Hepatocyte (in vitro differentiated cells): Measurements from ENCODE around the gene RORC.

Source experiments
- EZH2 ChIP-seq: fragments of 200-600 bp; sonication (generic); IDR thresholded peaks from 2 replicates; pipeline ENCODE4 v1.6.1; 2016; ENCODE audit warnings: antibody characterized with exemption, mild to moderate bottlenecking, borderline replicate concordance
- EZH2phosphoT487 ChIP-seq: fragments of 200-600 bp; sonication (generic); IDR thresholded peaks from one replicate; pipeline ENCODE4 v1.6.1; 2018; ENCODE audit warnings: antibody characterized with exemption, mild to moderate bottlenecking, low read depth, moderate library complexity; ENCODE audit not compliant: unreplicated experiment, severe bottlenecking
- TF ChIP-seq, protein P1 (sequence below): fragments of 200-600 bp; sonication (generic); IDR thresholded peaks from 2 replicates; pipeline ENCODE4 v1.5.1; 2016; ENCODE audit warnings: antibody characterized with exemption, mild to moderate bottlenecking; ENCODE audit not compliant: poor library complexity

DNA sequence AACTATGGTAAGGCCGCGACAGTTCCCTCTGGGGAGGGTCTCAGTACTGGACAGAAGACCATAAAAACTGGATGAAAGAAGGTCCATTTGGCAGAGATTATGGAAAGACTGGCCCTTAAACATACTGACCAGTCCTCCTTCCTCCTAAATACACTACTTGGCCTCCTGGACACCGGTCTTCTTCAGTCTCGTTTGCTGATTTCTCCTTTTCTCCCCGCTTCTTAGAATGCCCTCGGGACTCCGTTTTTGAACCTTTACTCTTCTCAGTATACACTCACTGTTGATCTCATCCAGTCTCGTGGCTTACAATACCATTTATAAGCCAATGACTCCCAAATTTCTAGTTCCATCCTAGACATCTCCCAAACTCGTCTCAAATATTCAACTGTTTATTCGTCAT, 67.6 kb downstream of the RORC start:
- TF ChIP-seq, protein P1, sequence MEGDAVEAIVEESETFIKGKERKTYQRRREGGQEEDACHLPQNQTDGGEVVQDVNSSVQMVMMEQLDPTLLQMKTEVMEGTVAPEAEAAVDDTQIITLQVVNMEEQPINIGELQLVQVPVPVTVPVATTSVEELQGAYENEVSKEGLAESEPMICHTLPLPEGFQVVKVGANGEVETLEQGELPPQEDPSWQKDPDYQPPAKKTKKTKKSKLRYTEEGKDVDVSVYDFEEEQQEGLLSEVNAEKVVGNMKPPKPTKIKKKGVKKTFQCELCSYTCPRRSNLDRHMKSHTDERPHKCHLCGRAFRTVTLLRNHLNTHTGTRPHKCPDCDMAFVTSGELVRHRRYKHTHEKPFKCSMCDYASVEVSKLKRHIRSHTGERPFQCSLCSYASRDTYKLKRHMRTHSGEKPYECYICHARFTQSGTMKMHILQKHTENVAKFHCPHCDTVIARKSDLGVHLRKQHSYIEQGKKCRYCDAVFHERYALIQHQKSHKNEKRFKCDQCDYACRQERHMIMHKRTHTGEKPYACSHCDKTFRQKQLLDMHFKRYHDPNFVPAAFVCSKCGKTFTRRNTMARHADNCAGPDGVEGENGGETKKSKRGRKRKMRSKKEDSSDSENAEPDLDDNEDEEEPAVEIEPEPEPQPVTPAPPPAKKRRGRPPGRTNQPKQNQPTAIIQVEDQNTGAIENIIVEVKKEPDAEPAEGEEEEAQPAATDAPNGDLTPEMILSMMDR, result no peak
- TF ChIP-seq EZH2phosphoT487 (no peak), EZH2 (no peak)
